ENCODE results near the gene OTOF. TPM values are rescaled to one million over a fixed set of nuclear protein-coding genes. Genes with fewer than 3 reads are reported as not detected.

OTOF gene
- total and polyA plus RNA-seq, 2 donors (not counting 1 experiment from before 2014, with no cell fraction given): not detected

DNA sequence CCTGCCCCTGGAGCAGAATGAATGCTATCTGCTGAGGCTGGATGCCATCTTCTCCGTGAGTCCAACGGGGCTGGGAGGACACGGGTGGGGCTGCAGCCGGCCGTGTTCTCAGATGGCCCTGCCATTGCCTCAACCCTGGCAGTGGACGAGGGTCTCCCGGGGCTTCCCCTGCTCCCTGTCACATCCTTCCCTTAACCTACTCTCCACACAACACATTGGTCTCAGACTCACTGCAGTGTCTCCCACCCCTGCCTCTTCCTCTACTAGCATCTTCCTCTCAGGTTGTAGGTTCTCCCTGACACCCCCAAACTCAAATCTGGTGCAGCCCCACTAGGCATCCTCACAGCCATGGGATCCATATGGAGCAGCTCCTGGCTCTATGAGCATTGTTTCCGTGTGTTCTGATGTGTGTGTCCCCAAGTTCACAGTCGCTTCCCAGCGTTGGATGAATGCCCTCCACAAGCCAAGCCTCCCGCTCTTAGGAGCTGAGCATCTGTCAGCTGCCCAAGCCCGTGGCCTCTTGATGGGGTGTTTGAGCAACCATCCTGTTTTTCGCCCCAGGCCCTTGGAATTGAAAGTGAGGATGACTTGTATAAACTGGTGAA is 27.8 kb downstream of the OTOF start:
- no peaks in the 10 kb centered on the region for H3K36me3 ChIP-seq (ENCODE audit: control insufficient read depth, insufficient read depth, low read length)
- H3K4me1 ChIP-seq (ENCODE audit: control insufficient read depth, extremely low read depth, insufficient read depth, low read length): no peaks in the 10 kb centered on the region
- H3K4me3 ChIP-seq (replicated peaks in 1 of 4; ENCODE audit: control extremely low read depth in 1 of 4, insufficient read depth in 1 of 4, low read depth in 3 of 4, low read length in 4 of 4): no peak overlapping the region
- H3K79me2 ChIP-seq (ENCODE audit: control insufficient read depth, insufficient read depth, low read length): no peaks in the 10 kb centered on the region
- H3K27me3 ChIP-seq (ENCODE audit: control insufficient read depth, insufficient read depth, low read length): peaks cover 4% of the 10 kb centered on the region
- no peak overlapping the region for H3K27ac ChIP-seq (ENCODE audit: insufficient read depth, low read length)
- H4K20me1 ChIP-seq (ENCODE audit: control insufficient read depth, extremely low read depth, insufficient read depth, low read length): no peaks in the 10 kb centered on the region
- no peak overlapping the region for H3K9ac ChIP-seq (ENCODE audit: insufficient read depth, low read length)
- no peak for DNase-seq (ENCODE audit: low read depth in 2 of 2)
- TF ChIP-seq EZH2 (IDR thresholded peaks at IDR 0.05; ENCODE audit: low read length, missing control alignments): no peak
- no peak for TF ChIP-seq CTCF (conservative IDR thresholded peaks at IDR 0.05 in 1 of 2, IDR thresholded peaks at IDR 0.05 in 1 of 2; ENCODE audit: low read depth in 1 of 2, low read length in 2 of 2)
- H3K4me2 ChIP-seq (ENCODE audit: extremely low read depth, insufficient read depth, low read length): no peak overlapping the region
- H2AFZ ChIP-seq (ENCODE audit: low read length): no peak overlapping the region
- no peaks in the 10 kb centered on the region for H3K9me3 ChIP-seq (ENCODE audit: control insufficient read depth, insufficient read depth, low read depth, low read length)

GRCh38 chr2:26449278-26450030 is 28.5 kb downstream of the OTOF start:
- Histone ChIP-seq H3K27ac (ENCODE audit: insufficient read depth, low read length) (no peak overlapping the region), H3K4me3 (replicated peaks in 1 of 4; ENCODE audit: control extremely low read depth in 1 of 4, insufficient read depth in 1 of 4, low read depth in 3 of 4, low read length in 4 of 4) (no peak overlapping the region), H4K20me1 (ENCODE audit: control insufficient read depth, extremely low read depth, insufficient read depth, low read length) (no peaks in the 10 kb centered on the region), H3K27me3 (ENCODE audit: control insufficient read depth, insufficient read depth, low read length) (peaks cover 4% of the 10 kb centered on the region), H3K4me2 (ENCODE audit: extremely low read depth, insufficient read depth, low read length) (no peak overlapping the region), H3K36me3 (ENCODE audit: control insufficient read depth, insufficient read depth, low read length) (no peaks in the 10 kb centered on the region), H3K9ac (ENCODE audit: insufficient read depth, low read length) (no peak overlapping the region), H3K4me1 (ENCODE audit: control insufficient read depth, extremely low read depth, insufficient read depth, low read length) (no peaks in the 10 kb centered on the region), H3K9me3 (ENCODE audit: control insufficient read depth, insufficient read depth, low read depth, low read length) (no peaks in the 10 kb centered on the region), H3K79me2 (ENCODE audit: control insufficient read depth, insufficient read depth, low read length) (no peaks in the 10 kb centered on the region), H2AFZ (ENCODE audit: low read length) (no peak overlapping the region)
- no peak for DNase-seq (ENCODE audit: low read depth in 2 of 2)
- TF ChIP-seq CTCF (conservative IDR thresholded peaks at IDR 0.05 in 1 of 2, IDR thresholded peaks at IDR 0.05 in 1 of 2; ENCODE audit: low read depth in 1 of 2, low read length in 2 of 2) (no peak), EZH2 (IDR thresholded peaks at IDR 0.05; ENCODE audit: low read length, missing control alignments) (no peak)

DNA sequence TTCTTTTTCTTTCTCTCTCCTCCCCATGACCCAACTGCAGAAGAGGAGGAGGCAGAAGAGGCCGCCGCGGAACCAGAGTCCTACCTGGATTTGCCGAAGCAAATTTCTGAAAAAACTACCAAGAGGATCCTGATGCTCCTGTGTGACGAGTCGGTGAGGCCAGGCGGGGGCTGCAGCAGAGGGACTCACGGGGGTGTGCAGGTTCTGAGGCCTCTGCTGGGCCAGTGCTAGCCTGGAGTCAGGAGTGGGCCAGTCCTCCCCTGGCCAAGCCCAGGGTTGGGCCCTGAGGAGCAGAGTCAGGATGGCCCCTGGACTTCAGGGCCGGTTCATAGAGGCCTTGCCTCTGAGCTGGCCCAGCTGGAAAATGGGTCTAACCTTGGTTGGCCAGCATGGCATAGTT is 29.3 kb downstream of the OTOF start:
- Histone ChIP-seq H3K9me3 (ENCODE audit: control insufficient read depth, insufficient read depth, low read depth, low read length) (no peaks in the 10 kb centered on the region), H4K20me1 (ENCODE audit: control insufficient read depth, extremely low read depth, insufficient read depth, low read length) (no peaks in the 10 kb centered on the region), H3K36me3 (ENCODE audit: control insufficient read depth, insufficient read depth, low read length) (no peaks in the 10 kb centered on the region), H3K27me3 (ENCODE audit: control insufficient read depth, insufficient read depth, low read length) (peaks cover 4% of the 10 kb centered on the region), H3K79me2 (ENCODE audit: control insufficient read depth, insufficient read depth, low read length) (no peaks in the 10 kb centered on the region), H3K4me1 (ENCODE audit: control insufficient read depth, extremely low read depth, insufficient read depth, low read length) (no peaks in the 10 kb centered on the region), H2AFZ (ENCODE audit: low read length) (no peak overlapping the region), H3K4me2 (ENCODE audit: extremely low read depth, insufficient read depth, low read length) (no peak overlapping the region), H3K27ac (ENCODE audit: insufficient read depth, low read length) (no peak overlapping the region), H3K4me3 (replicated peaks in 1 of 4; ENCODE audit: control extremely low read depth in 1 of 4, insufficient read depth in 1 of 4, low read depth in 3 of 4, low read length in 4 of 4) (no peak overlapping the region), H3K9ac (ENCODE audit: insufficient read depth, low read length) (no peak overlapping the region)
- DNase-seq (ENCODE audit: low read depth in 2 of 2): no peak
- TF ChIP-seq EZH2 (IDR thresholded peaks at IDR 0.05; ENCODE audit: low read length, missing control alignments): no peak
